ENCODE results near the gene MED31.

MED31 gene

GRCh38 chr17:6696906-6697305 lies 45.5 kb upstream of the MED31 start:
- TF ChIP-seq SIN3A (IDR thresholded peaks at IDR 0.05; ENCODE audit: borderline replicate concordance, insufficient read depth, low read length) (no peak), REST (IDR thresholded peaks at IDR 0.05; ENCODE audit: insufficient read depth in 1 of 2, low read depth in 2 of 2, low read length in 2 of 2) (no peak), POLR2AphosphoS5 (IDR thresholded peaks at IDR 0.05; ENCODE audit: low read depth, low read length) (no peak)

GRCh38 chr17:6695565-6695964 lies 44.2 kb upstream of the MED31 start:
- TF ChIP-seq SIN3A (IDR thresholded peaks at IDR 0.05; ENCODE audit: borderline replicate concordance, insufficient read depth, low read length): peak; percentile 54; the same call in 1 of the 2 replicates
- no peak for TF ChIP-seq REST (IDR thresholded peaks at IDR 0.05; ENCODE audit: insufficient read depth in 1 of 2, low read depth in 2 of 2, low read length in 2 of 2)

- TF ChIP-seq SIN3A (IDR thresholded peaks at IDR 0.05; ENCODE audit: borderline replicate concordance, insufficient read depth, low read length) (no peak), POLR2AphosphoS5 (IDR thresholded peaks at IDR 0.05; ENCODE audit: low read depth, low read length) (no peak), REST (IDR thresholded peaks at IDR 0.05; ENCODE audit: insufficient read depth in 1 of 2, low read depth in 2 of 2, low read length in 2 of 2) (no peak), TAF1 (IDR thresholded peaks at IDR 0.05; ENCODE audit: borderline replicate concordance, insufficient read depth, low read length) (no peak), FOXP2 (optimal IDR thresholded peaks at IDR 0.05; ENCODE audit: borderline replicate concordance, extremely low read depth, extremely low read length, insufficient read depth) (no peak)
Measured at GRCh38 chr17:6695051-6695450, 43.6 kb upstream of the MED31 start.

GRCh38 chr17:6691546-6691945 lies 40.1 kb upstream of the MED31 start:
- TF ChIP-seq POLR2AphosphoS5 (IDR thresholded peaks at IDR 0.05; ENCODE audit: low read depth, low read length) (no peak), TAF1 (IDR thresholded peaks at IDR 0.05; ENCODE audit: borderline replicate concordance, insufficient read depth, low read length) (no peak), REST (IDR thresholded peaks at IDR 0.05; ENCODE audit: insufficient read depth in 1 of 2, low read depth in 2 of 2, low read length in 2 of 2) (no peak), SIN3A (IDR thresholded peaks at IDR 0.05; ENCODE audit: borderline replicate concordance, insufficient read depth, low read length) (no peak), FOXP2 (optimal IDR thresholded peaks at IDR 0.05; ENCODE audit: borderline replicate concordance, extremely low read depth, extremely low read length, insufficient read depth) (no peak)

GRCh38 chr17:6690641-6691040 lies 39.2 kb upstream of the MED31 start:
- TF ChIP-seq FOXP2 (optimal IDR thresholded peaks at IDR 0.05; ENCODE audit: borderline replicate concordance, extremely low read depth, extremely low read length, insufficient read depth) (no peak), REST (IDR thresholded peaks at IDR 0.05; ENCODE audit: insufficient read depth in 1 of 2, low read depth in 2 of 2, low read length in 2 of 2) (no peak), TAF1 (IDR thresholded peaks at IDR 0.05; ENCODE audit: borderline replicate concordance, insufficient read depth, low read length) (no peak), POLR2AphosphoS5 (IDR thresholded peaks at IDR 0.05; ENCODE audit: low read depth, low read length) (no peak)
